Activated gamma-delta T cell treated with anti-CD3 and anti-CD28 coated beads, Interleukin-2, amount 50 U/mL, for 16 hours (primary cell): ENCODE measurements around the gene DMKN.

ENCODE experiments used
- DNase-seq: peaks from one replicate; pipeline ENCODE4 v3.0.0-alpha.2; 2020; ENCODE audit warnings: low read depth

Gene DMKN

DNA sequence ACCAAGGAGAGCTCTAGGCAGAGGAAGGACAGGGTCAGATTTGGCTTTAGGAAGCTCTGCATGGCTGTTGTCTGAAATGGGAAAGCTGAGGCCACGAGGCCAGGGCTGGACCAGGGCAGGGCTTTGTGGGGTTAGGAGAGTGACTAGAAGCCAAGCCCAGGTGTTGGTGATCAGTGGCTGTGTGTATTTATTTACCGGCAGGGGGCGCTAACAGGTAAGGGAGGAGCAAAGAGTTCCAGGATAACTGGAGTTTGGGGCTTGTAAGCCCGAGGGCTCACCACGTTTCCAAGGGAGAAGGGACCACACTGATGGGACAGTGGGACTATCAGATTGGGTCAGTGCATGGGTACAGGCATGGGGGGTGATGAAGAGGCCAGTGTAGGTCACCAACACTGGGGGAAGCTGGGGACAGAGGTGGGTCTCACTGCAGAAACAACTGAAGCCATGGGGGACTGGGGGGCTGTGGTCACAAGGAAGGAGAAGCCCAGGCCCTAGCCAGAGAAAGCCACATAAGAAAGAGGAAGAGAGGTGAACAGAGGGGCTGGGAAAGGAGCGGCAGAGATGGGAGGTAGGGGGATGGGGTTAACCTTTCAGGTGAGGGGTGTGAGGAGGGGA is 35.8 kb upstream of the DMKN start:
- peak; percentile 24 for DNase-seq

DNA sequence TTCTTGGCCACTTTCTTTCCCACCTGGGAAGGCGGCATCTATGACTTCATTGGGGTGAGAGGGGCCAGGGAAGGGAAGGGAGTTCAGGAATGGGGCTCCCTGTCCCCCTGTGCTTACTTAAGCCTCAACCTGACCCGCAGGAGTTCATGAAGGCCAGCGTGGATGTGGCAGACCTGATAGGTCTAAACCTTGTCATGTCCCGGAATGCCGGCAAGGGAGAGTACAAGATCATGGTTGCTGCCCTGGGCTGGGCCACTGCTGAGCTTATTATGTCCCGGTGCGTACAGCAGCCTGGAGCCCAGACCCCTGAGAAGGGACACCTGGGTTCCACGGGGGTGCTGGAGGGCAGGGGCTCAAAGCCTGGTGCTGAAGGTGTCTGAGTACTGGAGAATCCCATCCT is 33.1 kb upstream of the DMKN start:
- no peak for DNase-seq

DNA sequence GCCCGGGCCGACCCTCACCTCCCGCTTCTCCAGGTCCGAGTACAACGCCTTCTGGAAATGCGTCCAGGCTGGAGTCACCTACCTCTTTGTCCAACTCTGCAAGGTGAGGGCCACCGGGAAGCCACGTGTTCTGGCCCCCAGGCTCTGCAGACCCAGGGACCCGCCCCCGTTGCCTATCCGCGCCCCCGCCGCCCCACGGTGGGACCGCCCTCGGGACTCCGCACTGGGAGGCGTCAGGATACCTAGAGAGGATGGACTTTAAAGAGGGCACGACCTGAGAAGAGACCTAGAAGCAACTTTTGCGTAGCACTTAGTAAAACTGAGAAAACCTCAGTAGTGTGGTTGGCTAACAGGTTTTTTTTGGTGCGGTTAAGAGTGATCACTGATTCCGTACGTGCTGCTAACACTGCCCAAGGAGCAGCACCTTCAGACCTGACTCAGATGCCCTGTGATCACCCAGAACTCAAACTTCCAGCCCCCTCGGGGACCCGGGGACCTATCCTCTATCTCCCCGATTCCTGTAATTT is 32.5 kb upstream of the DMKN start:
- peak; percentile 17 for DNase-seq

- DNase-seq: peak; percentile 68
These were observed 31.8 kb upstream of the DMKN start, which contains the start of gene TMEM147 for GRCh38 chr19:35545001-35545854. TSS of gene TMEM147 (plus strand) at chr19:35545626. CDS start at chr19:35545740, 114 bp downstream.

- no peak for DNase-seq
These were observed 30.8 kb upstream of the DMKN start for GRCh38 chr19:35544110-35544802.

- DNase-seq: no peak
These were observed 30.0 kb upstream of the DMKN start for GRCh38 chr19:35543280-35544109.

- no peak for DNase-seq
These were observed 28.8 kb upstream of the DMKN start for GRCh38 chr19:35542209-35542608.

- no peak for DNase-seq
These were observed 27.0 kb upstream of the DMKN start for GRCh38 chr19:35540356-35540927.

GRCh38 chr19:35539850-35540249 is 26.4 kb upstream of the DMKN start:
- no peak for DNase-seq

DNA sequence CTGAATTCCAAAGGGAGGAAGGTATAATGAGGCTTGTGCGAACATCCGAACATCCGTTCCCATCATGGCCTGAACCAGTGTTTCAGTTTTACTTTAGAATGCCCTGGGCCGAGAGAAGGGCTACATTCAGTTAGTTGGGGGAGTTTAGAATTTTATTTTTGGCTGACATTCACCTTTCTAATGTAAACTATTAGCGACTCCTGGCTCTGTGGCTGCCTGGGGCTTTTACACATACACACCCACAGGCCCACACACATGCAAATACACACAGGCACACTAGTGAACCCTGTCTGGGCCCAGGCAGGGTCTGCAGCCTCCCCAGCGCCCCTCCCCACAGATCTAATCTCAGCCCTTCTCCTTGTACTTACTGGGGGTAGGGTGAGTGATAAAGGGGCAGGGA is 25.9 kb upstream of the DMKN start:
- DNase-seq: no peak

- DNase-seq: no peak
These were observed 21.5 kb upstream of the DMKN start for GRCh38 chr19:35534803-35535480.

- DNase-seq: no peak
These were observed 20.5 kb upstream of the DMKN start for GRCh38 chr19:35533822-35534392.

DNA sequence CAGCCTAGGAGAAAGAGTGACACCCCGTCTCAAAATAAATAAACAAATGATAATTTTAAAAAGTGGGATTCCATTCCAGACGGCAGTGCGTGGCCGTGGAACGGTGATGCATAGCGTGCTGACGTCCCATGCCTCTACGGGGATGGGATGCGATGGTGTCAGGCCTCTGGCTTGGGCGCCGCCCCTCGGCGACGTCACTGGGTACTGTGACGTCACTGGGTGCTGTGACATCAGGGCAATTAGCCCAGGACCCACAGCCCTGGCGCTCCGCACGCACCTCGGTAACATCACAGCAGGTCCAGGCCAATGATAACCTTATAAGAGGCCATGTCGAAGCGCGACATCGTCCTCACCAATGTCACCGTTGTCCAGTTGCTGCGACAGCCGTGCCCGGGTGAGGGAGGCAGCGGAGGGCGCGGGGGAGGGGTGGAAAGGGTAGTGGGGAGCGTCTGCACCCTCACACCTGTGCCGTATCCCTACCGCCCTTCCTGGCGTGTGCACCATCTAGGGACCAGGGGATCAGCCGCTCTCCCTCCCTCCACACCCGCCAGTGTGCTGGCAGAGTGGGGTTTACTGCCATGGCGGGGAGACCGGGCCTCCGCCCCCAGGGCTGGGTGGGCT is 19.9 kb upstream of the DMKN start, which contains the start of gene GAPDHS:
Gene GAPDHS (plus strand): TSS at position 256 of the 621 bp plus-strand sequence. CDS start 72 bp downstream, at position 328.
- DNase-seq: no peak

GRCh38 chr19:35531291-35531690 is 17.8 kb upstream of the DMKN start:
- no peak for DNase-seq

- no peak for DNase-seq
These were observed 16.1 kb upstream of the DMKN start for GRCh38 chr19:35529241-35530218.

- no peak for DNase-seq
These were observed 15.0 kb upstream of the DMKN start, which contains the start of gene SBSN for GRCh38 chr19:35528218-35529038. TSS of gene SBSN (minus strand) at chr19:35528311. CDS start at chr19:35528281, 30 bp downstream.

DNA sequence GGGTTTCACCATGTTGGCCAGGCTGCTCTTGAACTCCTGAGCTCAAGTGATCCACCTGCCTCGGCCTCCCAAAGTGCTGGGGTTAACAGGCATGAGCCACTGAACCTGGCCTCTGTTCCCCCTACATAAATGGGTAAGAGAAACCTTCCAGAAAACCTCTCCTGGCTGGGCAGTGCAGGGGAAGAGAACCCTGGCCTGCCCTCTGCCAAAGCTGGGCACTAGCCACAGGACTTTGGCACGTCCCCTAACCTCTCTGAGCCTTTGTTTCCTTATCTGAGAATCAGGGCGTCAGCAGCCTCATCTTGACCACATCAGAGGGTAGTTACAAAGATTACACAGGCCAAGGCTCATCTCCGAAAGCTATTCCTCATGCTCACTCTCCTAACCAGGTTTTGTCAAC is 12.4 kb upstream of the DMKN start:
- no peak for DNase-seq
